SK-N-SH treated with all-trans-retinoic acid at 6 μM for 48 hours (cell line): ENCODE measurements around the gene ALDH4A1.

ENCODE experiments used
- CSDC2 ChIP-seq: fragments of 250-450 bp; sonication (Bioruptor Pico); IDR thresholded peaks from 2 replicates; pipeline ENCODE4 v1.5.0; 2020; ENCODE audit warnings: mild to moderate bottlenecking, moderate library complexity
- ESRRG ChIP-seq: fragments of 250-450 bp; sonication (Bioruptor Pico); IDR thresholded peaks from 2 replicates; pipeline ENCODE4 v1.6.1; 2021; ENCODE audit warnings: mild to moderate bottlenecking
- ISL1 ChIP-seq: fragments of 250-450 bp; sonication (Bioruptor Pico); IDR thresholded peaks from 2 replicates; pipeline ENCODE4 v2.1.2; 2022; ENCODE audit warnings: mild to moderate bottlenecking, moderate library complexity
- PPARA ChIP-seq: fragments of 250-450 bp; sonication (Bioruptor Pico); IDR thresholded peaks from 2 replicates; pipeline ENCODE4 v1.5.0; 2020; ENCODE audit warnings: mild to moderate bottlenecking, borderline replicate concordance
- RARB ChIP-seq: fragments of 250-450 bp; sonication (Bioruptor Pico); IDR thresholded peaks from 2 replicates; pipeline ENCODE4 v1.8.0; 2021; ENCODE audit warnings: mild to moderate bottlenecking, moderate library complexity
- TCF4 ChIP-seq: fragments of 250-450 bp; sonication (Bioruptor Pico); IDR thresholded peaks from 2 replicates; pipeline ENCODE4 v1.8.0; 2021; ENCODE audit warnings: mild to moderate bottlenecking, moderate library complexity, borderline replicate concordance
- ZFP3 ChIP-seq: fragments of 250-450 bp; sonication (Bioruptor Pico); IDR thresholded peaks from 2 replicates; pipeline ENCODE4 v1.5.0; 2020; ENCODE audit warnings: mild to moderate bottlenecking, moderate library complexity
- ZFP30 ChIP-seq: fragments of 450-650 bp; formaldehyde crosslinking; IDR thresholded peaks from 2 replicates; pipeline ENCODE4 v1.5.0; 2022; ENCODE audit warnings: mild to moderate bottlenecking, moderate library complexity
- ZNF70 ChIP-seq: fragments of 450-650 bp; formaldehyde crosslinking; IDR thresholded peaks from 2 replicates; pipeline ENCODE4 v1.5.0; 2020; ENCODE audit warnings: mild to moderate bottlenecking, moderate library complexity
- TF ChIP-seq, protein P1 (sequence below): fragments of 250-450 bp; sonication (Bioruptor Pico); IDR thresholded peaks from 2 replicates; pipeline ENCODE4 v1.5.1; 2020; ENCODE audit warnings: low read depth, mild to moderate bottlenecking, moderate library complexity
- TF ChIP-seq, protein P2 (sequence below): fragments of 250-450 bp; sonication (Bioruptor Pico); IDR thresholded peaks from 2 replicates; pipeline ENCODE4 v1.8.0; 2020; ENCODE audit warnings: mild to moderate bottlenecking, moderate library complexity, borderline replicate concordance
- TF ChIP-seq, protein P3 (sequence below): fragments of 250-450 bp; sonication (Bioruptor Pico); IDR thresholded peaks from 2 replicates; pipeline ENCODE4 v1.5.1; 2021; ENCODE audit warnings: mild to moderate bottlenecking, moderate library complexity
- TF ChIP-seq, protein P4 (sequence below): fragments of 250-450 bp; sonication (Bioruptor Pico); IDR thresholded peaks from 2 replicates; pipeline ENCODE4 v1.5.0; 2020; ENCODE audit warnings: mild to moderate bottlenecking, moderate library complexity

DNA sequence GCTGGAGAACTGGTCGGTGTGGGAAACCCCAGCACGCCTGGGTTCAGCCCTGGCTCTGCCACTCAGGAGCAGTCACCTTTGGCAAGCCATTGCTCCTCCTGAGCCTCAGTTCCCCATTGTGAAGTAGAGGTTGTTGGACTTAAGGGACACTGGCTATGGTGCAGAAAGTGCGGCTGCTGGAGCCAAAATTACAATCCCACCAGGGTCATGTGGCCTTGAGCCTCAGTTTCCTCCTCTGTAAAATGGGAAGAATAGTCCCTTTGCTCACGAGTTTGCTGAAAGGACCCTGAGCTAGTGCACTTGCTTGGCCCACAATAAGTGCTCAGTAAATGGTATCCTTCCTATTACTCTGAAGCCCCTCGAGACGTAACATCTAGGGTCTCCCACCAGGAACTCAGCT is 28.3 kb downstream of the ALDH4A1 start:
- TF ChIP-seq, protein P1, sequence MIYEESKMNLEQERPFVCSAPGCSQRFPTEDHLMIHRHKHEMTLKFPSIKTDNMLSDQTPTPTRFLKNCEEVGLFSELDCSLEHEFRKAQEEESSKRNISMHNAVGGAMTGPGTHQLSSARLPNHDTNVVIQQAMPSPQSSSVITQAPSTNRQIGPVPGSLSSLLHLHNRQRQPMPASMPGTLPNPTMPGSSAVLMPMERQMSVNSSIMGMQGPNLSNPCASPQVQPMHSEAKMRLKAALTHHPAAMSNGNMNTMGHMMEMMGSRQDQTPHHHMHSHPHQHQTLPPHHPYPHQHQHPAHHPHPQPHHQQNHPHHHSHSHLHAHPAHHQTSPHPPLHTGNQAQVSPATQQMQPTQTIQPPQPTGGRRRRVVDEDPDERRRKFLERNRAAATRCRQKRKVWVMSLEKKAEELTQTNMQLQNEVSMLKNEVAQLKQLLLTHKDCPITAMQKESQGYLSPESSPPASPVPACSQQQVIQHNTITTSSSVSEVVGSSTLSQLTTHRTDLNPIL (CRISPR knock-in tag), result no peak
- TF ChIP-seq ZNF70 (no peak), ESRRG (CRISPR knock-in tag) (no peak), PPARA (CRISPR knock-in tag) (no peak), ZFP3 (CRISPR knock-in tag) (no peak), ISL1 (no peak), RARB (CRISPR knock-in tag) (no peak), TCF4 (no peak), ZFP30 (CRISPR knock-in tag) (no peak), CSDC2 (CRISPR knock-in tag) (no peak)
- TF ChIP-seq, protein P2, sequence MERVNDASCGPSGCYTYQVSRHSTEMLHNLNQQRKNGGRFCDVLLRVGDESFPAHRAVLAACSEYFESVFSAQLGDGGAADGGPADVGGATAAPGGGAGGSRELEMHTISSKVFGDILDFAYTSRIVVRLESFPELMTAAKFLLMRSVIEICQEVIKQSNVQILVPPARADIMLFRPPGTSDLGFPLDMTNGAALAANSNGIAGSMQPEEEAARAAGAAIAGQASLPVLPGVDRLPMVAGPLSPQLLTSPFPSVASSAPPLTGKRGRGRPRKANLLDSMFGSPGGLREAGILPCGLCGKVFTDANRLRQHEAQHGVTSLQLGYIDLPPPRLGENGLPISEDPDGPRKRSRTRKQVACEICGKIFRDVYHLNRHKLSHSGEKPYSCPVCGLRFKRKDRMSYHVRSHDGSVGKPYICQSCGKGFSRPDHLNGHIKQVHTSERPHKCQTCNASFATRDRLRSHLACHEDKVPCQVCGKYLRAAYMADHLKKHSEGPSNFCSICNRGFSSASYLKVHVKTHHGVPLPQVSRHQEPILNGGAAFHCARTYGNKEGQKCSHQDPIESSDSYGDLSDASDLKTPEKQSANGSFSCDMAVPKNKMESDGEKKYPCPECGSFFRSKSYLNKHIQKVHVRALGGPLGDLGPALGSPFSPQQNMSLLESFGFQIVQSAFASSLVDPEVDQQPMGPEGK (CRISPR knock-in tag), result no peak
- TF ChIP-seq, protein P3, sequence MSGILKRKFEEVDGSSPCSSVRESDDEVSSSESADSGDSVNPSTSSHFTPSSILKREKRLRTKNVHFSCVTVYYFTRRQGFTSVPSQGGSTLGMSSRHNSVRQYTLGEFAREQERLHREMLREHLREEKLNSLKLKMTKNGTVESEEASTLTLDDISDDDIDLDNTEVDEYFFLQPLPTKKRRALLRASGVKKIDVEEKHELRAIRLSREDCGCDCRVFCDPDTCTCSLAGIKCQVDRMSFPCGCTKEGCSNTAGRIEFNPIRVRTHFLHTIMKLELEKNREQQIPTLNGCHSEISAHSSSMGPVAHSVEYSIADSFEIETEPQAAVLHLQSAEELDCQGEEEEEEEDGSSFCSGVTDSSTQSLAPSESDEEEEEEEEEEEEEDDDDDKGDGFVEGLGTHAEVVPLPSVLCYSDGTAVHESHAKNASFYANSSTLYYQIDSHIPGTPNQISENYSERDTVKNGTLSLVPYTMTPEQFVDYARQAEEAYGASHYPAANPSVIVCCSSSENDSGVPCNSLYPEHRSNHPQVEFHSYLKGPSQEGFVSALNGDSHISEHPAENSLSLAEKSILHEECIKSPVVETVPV (CRISPR knock-in tag), result no peak
- TF ChIP-seq, protein P4, sequence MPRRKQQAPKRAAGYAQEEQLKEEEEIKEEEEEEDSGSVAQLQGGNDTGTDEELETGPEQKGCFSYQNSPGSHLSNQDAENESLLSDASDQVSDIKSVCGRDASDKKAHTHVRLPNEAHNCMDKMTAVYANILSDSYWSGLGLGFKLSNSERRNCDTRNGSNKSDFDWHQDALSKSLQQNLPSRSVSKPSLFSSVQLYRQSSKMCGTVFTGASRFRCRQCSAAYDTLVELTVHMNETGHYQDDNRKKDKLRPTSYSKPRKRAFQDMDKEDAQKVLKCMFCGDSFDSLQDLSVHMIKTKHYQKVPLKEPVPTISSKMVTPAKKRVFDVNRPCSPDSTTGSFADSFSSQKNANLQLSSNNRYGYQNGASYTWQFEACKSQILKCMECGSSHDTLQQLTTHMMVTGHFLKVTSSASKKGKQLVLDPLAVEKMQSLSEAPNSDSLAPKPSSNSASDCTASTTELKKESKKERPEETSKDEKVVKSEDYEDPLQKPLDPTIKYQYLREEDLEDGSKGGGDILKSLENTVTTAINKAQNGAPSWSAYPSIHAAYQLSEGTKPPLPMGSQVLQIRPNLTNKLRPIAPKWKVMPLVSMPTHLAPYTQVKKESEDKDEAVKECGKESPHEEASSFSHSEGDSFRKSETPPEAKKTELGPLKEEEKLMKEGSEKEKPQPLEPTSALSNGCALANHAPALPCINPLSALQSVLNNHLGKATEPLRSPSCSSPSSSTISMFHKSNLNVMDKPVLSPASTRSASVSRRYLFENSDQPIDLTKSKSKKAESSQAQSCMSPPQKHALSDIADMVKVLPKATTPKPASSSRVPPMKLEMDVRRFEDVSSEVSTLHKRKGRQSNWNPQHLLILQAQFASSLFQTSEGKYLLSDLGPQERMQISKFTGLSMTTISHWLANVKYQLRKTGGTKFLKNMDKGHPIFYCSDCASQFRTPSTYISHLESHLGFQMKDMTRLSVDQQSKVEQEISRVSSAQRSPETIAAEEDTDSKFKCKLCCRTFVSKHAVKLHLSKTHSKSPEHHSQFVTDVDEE (CRISPR knock-in tag), result no peak
